Loucy (cell line): ENCODE results near the gene CYTIP.

Experiments used
- EZH2phosphoT487 ChIP-seq: fragments of 200-600 bp; IDR thresholded peaks from 2 replicates; pipeline ENCODE4 v1.6.1; 2018; ENCODE audit warnings: antibody characterized with exemption, mild to moderate bottlenecking, moderate library complexity, borderline replicate concordance
- TF ChIP-seq, protein P1 (sequence below): fragments of 200-600 bp; sonication (generic); conservative IDR thresholded peaks from 2 replicates; pipeline ENCODE4 v1.5.1; 2014; ENCODE audit warnings: mild to moderate bottlenecking, antibody characterized with exemption, low read length

DNA sequence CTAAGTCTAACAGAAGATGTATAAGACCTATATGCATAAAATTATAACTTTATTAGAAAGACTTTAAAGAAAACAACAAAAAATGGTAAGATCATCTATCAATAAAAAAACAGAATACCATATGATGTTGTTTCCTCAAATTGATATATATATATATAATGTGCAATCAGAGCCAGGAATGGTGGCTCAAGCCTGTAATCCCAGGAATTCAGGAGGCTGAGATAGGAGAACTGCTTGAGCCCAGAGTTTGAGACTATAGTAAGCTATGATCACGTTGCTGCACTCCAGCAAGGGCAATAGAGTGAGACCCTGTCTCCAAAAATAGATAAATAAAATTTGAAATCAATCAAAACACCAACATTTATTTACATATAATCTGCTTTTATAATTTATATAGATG, 19.5 kb downstream of the CYTIP start:
- TF ChIP-seq, protein P1, sequence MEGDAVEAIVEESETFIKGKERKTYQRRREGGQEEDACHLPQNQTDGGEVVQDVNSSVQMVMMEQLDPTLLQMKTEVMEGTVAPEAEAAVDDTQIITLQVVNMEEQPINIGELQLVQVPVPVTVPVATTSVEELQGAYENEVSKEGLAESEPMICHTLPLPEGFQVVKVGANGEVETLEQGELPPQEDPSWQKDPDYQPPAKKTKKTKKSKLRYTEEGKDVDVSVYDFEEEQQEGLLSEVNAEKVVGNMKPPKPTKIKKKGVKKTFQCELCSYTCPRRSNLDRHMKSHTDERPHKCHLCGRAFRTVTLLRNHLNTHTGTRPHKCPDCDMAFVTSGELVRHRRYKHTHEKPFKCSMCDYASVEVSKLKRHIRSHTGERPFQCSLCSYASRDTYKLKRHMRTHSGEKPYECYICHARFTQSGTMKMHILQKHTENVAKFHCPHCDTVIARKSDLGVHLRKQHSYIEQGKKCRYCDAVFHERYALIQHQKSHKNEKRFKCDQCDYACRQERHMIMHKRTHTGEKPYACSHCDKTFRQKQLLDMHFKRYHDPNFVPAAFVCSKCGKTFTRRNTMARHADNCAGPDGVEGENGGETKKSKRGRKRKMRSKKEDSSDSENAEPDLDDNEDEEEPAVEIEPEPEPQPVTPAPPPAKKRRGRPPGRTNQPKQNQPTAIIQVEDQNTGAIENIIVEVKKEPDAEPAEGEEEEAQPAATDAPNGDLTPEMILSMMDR: no peak
- no peak for TF ChIP-seq EZH2phosphoT487
